Measurements from ENCODE around the gene WDR3. TPM values are rescaled to one million over a fixed set of nuclear protein-coding genes. Genes with fewer than 3 reads are reported as not detected.

WDR3 gene
- total and polyA plus RNA-seq, 2 donors (not counting 1 experiment from before 2014, with no cell fraction given) = 5.5 to 18.5 TPM

DNA sequence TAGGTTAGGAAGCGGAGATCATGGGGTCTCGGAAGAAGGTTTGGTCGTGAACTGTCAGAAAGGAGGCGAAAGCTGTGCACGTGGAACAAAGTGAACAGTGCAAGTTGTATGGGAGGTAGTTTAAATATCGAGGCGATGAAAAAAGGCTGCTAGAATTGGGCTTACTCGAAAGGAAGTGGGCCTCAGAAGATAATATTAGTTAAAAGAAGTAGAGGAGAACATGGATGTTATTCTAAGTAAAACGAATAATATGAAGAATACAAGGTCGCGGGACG lies 571 bp downstream of the WDR3 start:
- TF ChIP-seq, protein P1, sequence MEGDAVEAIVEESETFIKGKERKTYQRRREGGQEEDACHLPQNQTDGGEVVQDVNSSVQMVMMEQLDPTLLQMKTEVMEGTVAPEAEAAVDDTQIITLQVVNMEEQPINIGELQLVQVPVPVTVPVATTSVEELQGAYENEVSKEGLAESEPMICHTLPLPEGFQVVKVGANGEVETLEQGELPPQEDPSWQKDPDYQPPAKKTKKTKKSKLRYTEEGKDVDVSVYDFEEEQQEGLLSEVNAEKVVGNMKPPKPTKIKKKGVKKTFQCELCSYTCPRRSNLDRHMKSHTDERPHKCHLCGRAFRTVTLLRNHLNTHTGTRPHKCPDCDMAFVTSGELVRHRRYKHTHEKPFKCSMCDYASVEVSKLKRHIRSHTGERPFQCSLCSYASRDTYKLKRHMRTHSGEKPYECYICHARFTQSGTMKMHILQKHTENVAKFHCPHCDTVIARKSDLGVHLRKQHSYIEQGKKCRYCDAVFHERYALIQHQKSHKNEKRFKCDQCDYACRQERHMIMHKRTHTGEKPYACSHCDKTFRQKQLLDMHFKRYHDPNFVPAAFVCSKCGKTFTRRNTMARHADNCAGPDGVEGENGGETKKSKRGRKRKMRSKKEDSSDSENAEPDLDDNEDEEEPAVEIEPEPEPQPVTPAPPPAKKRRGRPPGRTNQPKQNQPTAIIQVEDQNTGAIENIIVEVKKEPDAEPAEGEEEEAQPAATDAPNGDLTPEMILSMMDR (IDR thresholded peaks at IDR 0.05) = no peak
- no peak for TF ChIP-seq EZH2 (IDR thresholded peaks at IDR 0.05; ENCODE audit: borderline replicate concordance, insufficient read depth, low read depth, low read length, poor library complexity, severe bottlenecking)
- Histone ChIP-seq H3K4me1 (ENCODE audit: control insufficient read depth in 2 of 2, insufficient read depth in 2 of 2, low read length in 2 of 2) (peaks cover 24 to 31% of the 10 kb centered on the region in 2 donors), H3K27me3 (replicated peaks in 1 of 4; ENCODE audit: control extremely low read depth in 1 of 4, control insufficient read depth in 3 of 4, insufficient read depth in 4 of 4, low read length in 3 of 4) (no peaks in the 10 kb centered on the region), H3K4me2 (replicated peaks; ENCODE audit: low read depth, low read length, poor library complexity, severe bottlenecking) (peak overlapping the region; percentile 82), H3K4me3 (ENCODE audit: control extremely low read depth in 1 of 5, extremely low read depth in 1 of 5, insufficient read depth in 1 of 5, low read depth in 2 of 5, low read length in 4 of 5) (peak overlapping the region; percentile 82 to 91 (median 86)), H3K9ac (ENCODE audit: low read length) (peak overlapping the region; percentile 79), H3K9me3 (ENCODE audit: control extremely low read depth in 1 of 3, control insufficient read depth in 2 of 3, insufficient read depth in 1 of 3, low read length in 2 of 3) (no peaks in the 10 kb centered on the region), H3K36me3 (replicated peaks in 1 of 2; ENCODE audit: control extremely low read depth in 1 of 2, control insufficient read depth in 1 of 2, extremely low read depth in 1 of 2, insufficient read depth in 2 of 2, low read length in 1 of 2) (peaks cover 5 to 8% of the 10 kb centered on the region in 2 experiments), H3K79me2 (ENCODE audit: control insufficient read depth, insufficient read depth, low read length) (peaks cover 86% of the 10 kb centered on the region), H4K20me1 (ENCODE audit: control insufficient read depth, insufficient read depth, low read length, poor library complexity, severe bottlenecking) (peaks cover 20% of the 10 kb centered on the region), H2AFZ (ENCODE audit: insufficient read depth, low read depth, low read length, poor library complexity, severe bottlenecking) (peak overlapping the region; percentile 83), H3K27ac (ENCODE audit: low read length in 2 of 2) (peak overlapping the region; percentile 60 to 91)
- ChIA-PET POLR2A (interaction anchor here (0.6 kb wide), 1 partner anchor 265 kb away, joined by 3 read pairs; no protein-coding TSS in a partner anchor), CTCF (no interaction called here)
- H3K4me3 Mint-ChIP-seq = peak overlapping the region; percentile 99
- no peak for DNase-seq
- H3K27ac Mint-ChIP-seq = peak overlapping the region; percentile 92
- H3K4me1 Mint-ChIP-seq = peaks cover 59% of the 10 kb centered on the region
- intact Hi-C loops (cut with micrococcal nuclease) = no loop called here
- H3K9me3 Mint-ChIP-seq (ENCODE audit: insufficient read depth) = no peaks in the 10 kb centered on the region
- ATAC-seq (ENCODE audit: low read depth) = no peak
- H3K27me3 Mint-ChIP-seq = no peaks in the 10 kb centered on the region
- under 1% methylated on average over 12 of the region's 12 CpGs for WGBS (ENCODE audit: insufficient coverage)

DNA sequence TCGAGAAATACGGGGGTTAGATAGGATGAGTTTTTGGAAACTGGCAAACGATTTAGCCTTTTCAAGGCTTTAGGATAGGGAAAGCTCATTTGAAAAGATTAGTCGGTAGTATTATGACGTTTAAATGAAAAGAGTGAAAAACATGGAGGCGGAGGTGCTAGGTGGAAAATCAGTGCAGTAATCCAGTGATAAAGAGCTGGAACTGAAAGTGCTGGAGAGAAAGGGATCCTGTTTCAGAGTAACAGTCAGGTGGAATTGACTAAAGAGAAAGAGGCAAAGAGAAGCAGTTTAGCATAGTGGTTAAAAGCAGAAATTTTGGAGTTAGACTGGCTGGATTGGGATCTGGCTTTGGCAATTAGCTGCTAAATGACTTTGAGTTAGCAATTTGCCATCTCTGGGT lies 945 bp downstream of the WDR3 start:
- no peaks in the 10 kb centered on the region for H3K27me3 ChIP-seq (replicated peaks in 1 of 4; ENCODE audit: control extremely low read depth in 1 of 4, control insufficient read depth in 3 of 4, insufficient read depth in 4 of 4, low read length in 3 of 4)
- ChIA-PET CTCF (no interaction called here), POLR2A (interaction anchor here (0.6 kb wide), 1 partner anchor 265 kb away, joined by 3 read pairs; no protein-coding TSS in a partner anchor)
- H2AFZ ChIP-seq (ENCODE audit: insufficient read depth, low read depth, low read length, poor library complexity, severe bottlenecking) = peak overlapping the region; percentile 83
- peaks cover 82% of the 10 kb centered on the region for H3K79me2 ChIP-seq (ENCODE audit: control insufficient read depth, insufficient read depth, low read length)
- intact Hi-C loops (cut with micrococcal nuclease) = no loop called here
- H3K9ac ChIP-seq (ENCODE audit: low read length) = peak overlapping the region; percentile 79
- peak overlapping the region in 1 of 2 donors; percentile 91 for H3K27ac ChIP-seq (ENCODE audit: low read length in 2 of 2)
- H3K27ac Mint-ChIP-seq = peak overlapping the region; percentile 92
- 5% methylated on average over 6 of the region's 6 CpGs for WGBS (ENCODE audit: insufficient coverage)
- H4K20me1 ChIP-seq (ENCODE audit: control insufficient read depth, insufficient read depth, low read length, poor library complexity, severe bottlenecking) = peaks cover 20% of the 10 kb centered on the region
- peak overlapping the region; percentile 82 to 91 (median 86) for H3K4me3 ChIP-seq (ENCODE audit: control extremely low read depth in 1 of 5, extremely low read depth in 1 of 5, insufficient read depth in 1 of 5, low read depth in 2 of 5, low read length in 4 of 5)
- H3K9me3 Mint-ChIP-seq (ENCODE audit: insufficient read depth) = no peaks in the 10 kb centered on the region
- H3K9me3 ChIP-seq (ENCODE audit: control extremely low read depth in 1 of 3, control insufficient read depth in 2 of 3, insufficient read depth in 1 of 3, low read length in 2 of 3) = no peaks in the 10 kb centered on the region
- H3K36me3 ChIP-seq (replicated peaks in 1 of 2; ENCODE audit: control extremely low read depth in 1 of 2, control insufficient read depth in 1 of 2, extremely low read depth in 1 of 2, insufficient read depth in 2 of 2, low read length in 1 of 2) = peaks cover 5 to 8% of the 10 kb centered on the region in 2 experiments
- H3K27me3 Mint-ChIP-seq = no peaks in the 10 kb centered on the region
- H3K4me1 ChIP-seq (ENCODE audit: control insufficient read depth in 2 of 2, insufficient read depth in 2 of 2, low read length in 2 of 2) = peaks cover 24 to 31% of the 10 kb centered on the region in 2 donors
- peak overlapping the region; percentile 82 for H3K4me2 ChIP-seq (replicated peaks; ENCODE audit: low read depth, low read length, poor library complexity, severe bottlenecking)
- H3K4me1 Mint-ChIP-seq = peaks cover 59% of the 10 kb centered on the region
- ATAC-seq (ENCODE audit: low read depth) (no peak), DNase-seq (peak; percentile 8)
- peak overlapping the region; percentile 99 for H3K4me3 Mint-ChIP-seq
- TF ChIP-seq, protein P1 (IDR thresholded peaks at IDR 0.05) = no peak
- no peak for TF ChIP-seq EZH2 (IDR thresholded peaks at IDR 0.05; ENCODE audit: borderline replicate concordance, insufficient read depth, low read depth, low read length, poor library complexity, severe bottlenecking)
